Measurements from ENCODE around the gene DBH.

- TF ChIP-seq TAF1 (IDR thresholded peaks at IDR 0.05; ENCODE audit: low read depth) (no peak), YY1 (IDR thresholded peaks at IDR 0.05; ENCODE audit: low read depth) (no peak), CREB1 (IDR thresholded peaks at IDR 0.05; ENCODE audit: low read depth) (no peak), EP300 (IDR thresholded peaks at IDR 0.05; ENCODE audit: borderline replicate concordance) (no peak), REST (IDR thresholded peaks at IDR 0.05; ENCODE audit: low read depth) (no peak), NFIC (IDR thresholded peaks at IDR 0.05) (no peak), TCF12 (IDR thresholded peaks at IDR 0.05; ENCODE audit: low read depth) (no peak), FOXM1 (IDR thresholded peaks at IDR 0.05; ENCODE audit: borderline replicate concordance, low read depth) (no peak)
Observed at GRCh38 chr9:133667759-133668450, 31.7 kb downstream of the DBH start.

All from Ishikawa (cell line).